Testis (tissue), 3 donors: ENCODE measurements around the gene SNTB2. TPM values are rescaled to one million over a fixed set of nuclear protein-coding genes. Genes with fewer than 3 reads are reported as not detected.
"Not testable (repeated sequence)": the region's sequence is repeated elsewhere in the genome, so short reads cannot be mapped to it uniquely, and the experiment has no call there.

Source experiments
- DNase-seq: peaks from one replicate; pipeline ENCODE4 v3.0.0-alpha.2; 2019
- H3K27ac ChIP-seq, 2 donors: fragments of 200-600 bp; sonication (generic); one replicate each; pipeline ENCODE4 v1.5.1; 2019
- H3K27me3 ChIP-seq: fragments of 200-600 bp; sonication (generic); one replicate; pipeline ENCODE4 v1.5.1; 2019
- H3K36me3 ChIP-seq: fragments of 200-600 bp; sonication (generic); one replicate; pipeline ENCODE4 v1.5.1; 2017; ENCODE audit warnings: low read depth; ENCODE audit errors: missing control alignments
- H3K4me1 ChIP-seq: fragments of 200-600 bp; sonication (generic); one replicate; pipeline ENCODE4 v1.5.1; 2019
- H3K4me3 ChIP-seq, 2 donors: fragments of 200-600 bp; sonication (generic); one replicate each; pipeline ENCODE4 v1.5.1; 2017 to 2019
- H3K9me3 ChIP-seq: fragments of 200-600 bp; sonication (generic); one replicate; pipeline ENCODE4 v1.5.1; 2017
- POLR2A ChIP-seq: fragments of 450-650 bp; IDR thresholded peaks from one replicate; pipeline ENCODE4 v1.6.1; 2017; ENCODE audit warnings: antibody characterized with exemption, mild to moderate bottlenecking, moderate library complexity
- WGBS, 2 donors: methylation state at CpG; one replicate each; pipeline ENCODE4 v1.1.5; 2018; 5-methylcytosine and 5-hydroxymethylcytosine counted together
- intact Hi-C: fragments of 100-400 bp; cut with DNase I; formaldehyde crosslinking; loops from one replicate; pipeline ENCODE4 v1.15.1; 2023; ENCODE audit warnings: low total_unique reads
- polyA plus RNA-seq: library from polyadenylated mRNA; stranded (reverse); fragments of 350-450 nt; fragmentation: Illumina TruSeq; extraction: RNeasy Lipid Tissue Mini Kit (QIAGEN cat#74804); gene quantifications from one replicate; pipeline ENCODE4 v1.2.3, GENCODE V29; 2014; ENCODE audit warnings: low read depth, low replicate concordance; ENCODE audit not compliant: insufficient read depth
- total RNA-seq, 2 donors: library from RNA; depleted of rRNA; stranded (reverse); fragments of >200 nt; gene quantifications; one replicate each; pipeline ENCODE4 v1.2.3, GENCODE V29; 2016
- TF ChIP-seq, protein P1 (sequence below), 3 experiments: fragments of 450-650 bp in 2 of 3; fragments of 200-600 bp in 1 of 3; sonication (generic) in 1 of 3; IDR thresholded peaks; one replicate each; pipeline ENCODE4 v1.5.1; 2016 to 2019; ENCODE audit warnings: antibody characterized with exemption in 3 of 3, mild to moderate bottlenecking in 2 of 3, moderate library complexity in 1 of 3

SNTB2 gene
- total and polyA plus RNA-seq, 3 donors from 2014 or later = 29.2 to 39.3 (median 35.1) TPM

DNA sequence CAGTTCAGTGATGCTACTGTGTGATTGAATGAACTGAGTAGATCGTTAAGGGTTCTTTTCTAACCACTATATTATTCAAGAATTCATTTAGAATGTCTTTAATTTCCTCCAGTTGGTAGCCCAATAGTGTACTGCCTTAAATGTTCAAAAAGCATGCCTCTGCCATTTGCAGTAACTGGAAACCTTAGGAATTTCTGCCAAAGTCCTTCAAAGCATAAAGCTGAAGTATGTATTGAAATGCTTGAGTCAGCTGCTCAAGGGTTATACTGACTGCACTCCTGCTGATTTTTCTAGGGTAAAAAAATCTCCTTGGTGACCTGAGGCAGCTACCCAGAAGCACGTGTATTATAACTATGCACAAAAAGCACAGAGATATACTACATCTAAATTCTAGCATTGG lies 56.5 kb downstream of the SNTB2 start:
- intact Hi-C loops = no loop called here
- H3K27me3 ChIP-seq = no peaks in the 10 kb centered on the region
- peaks cover 6% of the 10 kb centered on the region for H3K4me1 ChIP-seq
- no peak overlapping the region for H3K4me3 ChIP-seq
- DNase-seq = no peak
- 46 to 47% methylated on average over 2 of the region's 2 CpGs for WGBS, 2 donors
- TF ChIP-seq, protein P1, sequence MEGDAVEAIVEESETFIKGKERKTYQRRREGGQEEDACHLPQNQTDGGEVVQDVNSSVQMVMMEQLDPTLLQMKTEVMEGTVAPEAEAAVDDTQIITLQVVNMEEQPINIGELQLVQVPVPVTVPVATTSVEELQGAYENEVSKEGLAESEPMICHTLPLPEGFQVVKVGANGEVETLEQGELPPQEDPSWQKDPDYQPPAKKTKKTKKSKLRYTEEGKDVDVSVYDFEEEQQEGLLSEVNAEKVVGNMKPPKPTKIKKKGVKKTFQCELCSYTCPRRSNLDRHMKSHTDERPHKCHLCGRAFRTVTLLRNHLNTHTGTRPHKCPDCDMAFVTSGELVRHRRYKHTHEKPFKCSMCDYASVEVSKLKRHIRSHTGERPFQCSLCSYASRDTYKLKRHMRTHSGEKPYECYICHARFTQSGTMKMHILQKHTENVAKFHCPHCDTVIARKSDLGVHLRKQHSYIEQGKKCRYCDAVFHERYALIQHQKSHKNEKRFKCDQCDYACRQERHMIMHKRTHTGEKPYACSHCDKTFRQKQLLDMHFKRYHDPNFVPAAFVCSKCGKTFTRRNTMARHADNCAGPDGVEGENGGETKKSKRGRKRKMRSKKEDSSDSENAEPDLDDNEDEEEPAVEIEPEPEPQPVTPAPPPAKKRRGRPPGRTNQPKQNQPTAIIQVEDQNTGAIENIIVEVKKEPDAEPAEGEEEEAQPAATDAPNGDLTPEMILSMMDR (IDR thresholded peaks at IDR 0.05) = no peak
- TF ChIP-seq POLR2A = no peak
- no peaks in the 10 kb centered on the region for H3K9me3 ChIP-seq
- H3K27ac ChIP-seq = no peak overlapping the region
- H3K36me3 ChIP-seq = no peaks in the 10 kb centered on the region

GRCh38 chr16:69244336-69244735 lies 57.4 kb downstream of the SNTB2 start:
- H3K9me3 ChIP-seq = no peaks in the 10 kb centered on the region
- H3K27me3 ChIP-seq = no peaks in the 10 kb centered on the region
- no peak overlapping the region for H3K4me3 ChIP-seq
- intact Hi-C loops = no loop called here
- WGBS, 2 donors = 77 to 85% methylated on average over 1 of the region's 1 CpG
- no peaks in the 10 kb centered on the region for H3K36me3 ChIP-seq
- no peaks in the 10 kb centered on the region for H3K4me1 ChIP-seq
- TF ChIP-seq, protein P1 (IDR thresholded peaks at IDR 0.05) = no peak
- no peak for TF ChIP-seq POLR2A
- DNase-seq = no peak
- H3K27ac ChIP-seq = no peak overlapping the region

DNA sequence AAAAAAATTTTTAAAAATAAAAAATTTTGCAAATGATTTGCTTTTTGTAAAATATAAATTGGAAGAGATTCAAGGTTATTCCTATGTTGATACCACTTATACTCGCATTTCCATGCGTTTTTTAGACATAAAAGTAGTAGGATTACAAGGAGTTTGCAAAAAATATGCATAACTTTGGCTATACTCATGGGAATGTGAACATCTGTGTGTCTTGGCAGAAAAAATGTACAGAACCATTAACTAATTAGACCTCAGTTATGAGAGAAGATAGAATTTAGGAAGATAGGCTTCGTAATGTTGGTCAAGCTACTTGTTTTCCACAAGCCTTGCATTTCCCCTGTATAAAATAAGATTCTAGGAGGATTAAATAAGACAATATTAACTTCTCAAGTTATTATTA lies 63.1 kb downstream of the SNTB2 start:
- WGBS, 2 donors = 63 to 67% methylated on average over 3 of the region's 3 CpGs
- H3K4me1 ChIP-seq = peaks cover 9% of the 10 kb centered on the region
- H3K27ac ChIP-seq = no peak overlapping the region
- intact Hi-C loops = no loop called here
- no peak overlapping the region for H3K4me3 ChIP-seq
- H3K9me3 ChIP-seq = no peaks in the 10 kb centered on the region
- no peak for TF ChIP-seq POLR2A
- TF ChIP-seq, protein P1 (IDR thresholded peaks at IDR 0.05) = no peak
- H3K27me3 ChIP-seq = no peaks in the 10 kb centered on the region
- no peak for DNase-seq
- no peaks in the 10 kb centered on the region for H3K36me3 ChIP-seq

DNA sequence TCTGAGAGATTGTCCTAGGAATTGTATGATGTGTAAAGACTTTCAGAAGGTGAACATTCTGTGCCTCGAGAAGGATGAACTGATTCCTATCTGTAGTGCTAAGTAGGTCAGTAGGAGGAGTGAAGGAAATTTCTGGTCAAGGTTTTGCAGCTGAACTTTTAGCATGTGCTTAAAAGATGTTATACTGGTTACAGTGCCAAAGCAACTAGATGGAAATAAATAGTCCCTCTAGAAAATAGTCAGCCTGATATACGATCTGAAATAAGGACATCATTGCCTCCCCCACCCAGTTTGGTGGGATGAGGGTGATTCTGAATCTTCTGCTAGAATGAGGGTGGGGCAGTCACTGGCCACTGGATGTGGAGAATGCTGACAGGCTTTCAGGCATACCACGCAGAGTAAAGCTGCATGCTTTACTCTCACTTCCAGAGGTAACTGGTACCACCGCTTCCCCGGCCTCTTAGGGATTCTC lies 66.9 kb downstream of the SNTB2 start:
- no peaks in the 10 kb centered on the region for H3K36me3 ChIP-seq
- H3K4me1 ChIP-seq = peaks cover 9% of the 10 kb centered on the region
- WGBS, 2 donors = 34 to 48% methylated on average over 5 of the region's 5 CpGs
- peak overlapping the region; percentile 9 to 78 for H3K27ac ChIP-seq
- intact Hi-C loops = no loop called here
- H3K4me3 ChIP-seq = no peak overlapping the region
- DNase-seq = no peak
- TF ChIP-seq, protein P1 (IDR thresholded peaks at IDR 0.05) = no peak
- no peak for TF ChIP-seq POLR2A
- H3K27me3 ChIP-seq = no peaks in the 10 kb centered on the region
- H3K9me3 ChIP-seq = no peaks in the 10 kb centered on the region

- H3K27me3 ChIP-seq, H3K9me3 ChIP-seq, intact Hi-C loops, H3K4me3 ChIP-seq, H3K4me1 ChIP-seq, DNase-seq, H3K27ac ChIP-seq, H3K36me3 ChIP-seq: not testable (repeated sequence)
- 37 to 75% methylated on average over 9 of the region's 9 CpGs for WGBS, 2 donors
These were observed 72.4 kb downstream of the SNTB2 start for GRCh38 chr16:69259428-69259764.
